HepG2 (cell line): Measurements from ENCODE around the gene LGALS3. TPM values are rescaled to one million over a fixed set of nuclear protein-coding genes. Genes with fewer than 3 reads are reported as not detected.

Experiments
- ATAC-seq: fragments of 200-7000 bp; cut with Tn5 transposase; 3 replicates; pipeline ENCODE4 v1.9.1; 2020; ENCODE audit warnings: mild to moderate bottlenecking, moderate library complexity
- BruUV-seq: library from RNA; stranded (reverse); fragments of 400-500 nt; replicated peaks from 2 replicates; lab custom pipeline; 2021; lab: Mats Ljungman, UMichigan
- CTCF ChIA-PET: fragments of 300-600 bp; formaldehyde crosslinking; extraction: SDS; loops from one replicate; lab custom pipeline; 2021; ENCODE audit warnings: low total read pairs, inconsistent platforms, low intra/inter-chr PET ratio; lab: Yijun Ruan, JAX
- POLR2A ChIA-PET: fragments of 350-600 bp; sonication (Branson Sonifier 250); formaldehyde crosslinking; loops from one replicate; lab custom pipeline; 2020; ENCODE audit warnings: antibody characterized with exemption, inconsistent platforms; lab: Yijun Ruan, JAX
- DNase-seq: peaks from one replicate; pipeline ENCODE4 v3.0.0-alpha.2; 2015; ENCODE audit warnings: low spot score
- FAIRE-seq: peaks from 3 replicates; lab custom pipeline; 2011; peaks lifted over from hg19 to GRCh38; lab: Jason Lieb, UNC
- H2AFZ ChIP-seq: one replicate; pipeline ENCODE4 v1.6.1; 2011; ENCODE audit warnings: low read length, inconsistent platforms
- H3K27ac ChIP-seq: fragments of 300-600 bp; 3 replicates; pipeline ENCODE4 v1.8.0; 2011; ENCODE audit warnings: mixed run types, mild to moderate bottlenecking, mixed read lengths, low read length, inconsistent platforms; ENCODE audit not compliant: insufficient read depth; ENCODE audit errors: extremely low read length
- H3K27me3 ChIP-seq, 2 experiments: fragments of 200-600 bp in 1 of 2; 2 replicates in 1 of 2; 3 replicates in 1 of 2; pipeline versions ENCODE4 v1.6.0 to v1.8.0; 2011; ENCODE audit warnings: low read length in 2 of 2, mild to moderate bottlenecking in 2 of 2, moderate library complexity in 2 of 2, inconsistent platforms in 1 of 2; ENCODE audit not compliant: insufficient read depth in 2 of 2, control insufficient read depth in 1 of 2
- H3K36me3 ChIP-seq, 2 experiments: fragments of 200-600 bp in 1 of 2; replicated peaks in 1 of 2; 2 replicates in 1 of 2; 3 replicates in 1 of 2; pipeline versions ENCODE4 v1.5.1 to v1.8.0; 2011; ENCODE audit warnings: low read length in 2 of 2, inconsistent platforms in 1 of 2; ENCODE audit not compliant: insufficient read depth in 2 of 2, control insufficient read depth in 1 of 2
- H3K4me1 ChIP-seq: 2 replicates; pipeline ENCODE4 v1.5.1; 2012; ENCODE audit warnings: low read length, inconsistent platforms; ENCODE audit not compliant: insufficient read depth
- H3K4me2 ChIP-seq: 2 replicates; pipeline ENCODE4 v1.6.0; 2011; ENCODE audit warnings: low read depth, low read length, inconsistent platforms
- H3K4me3 ChIP-seq, 3 experiments: fragments of 200-600 bp in 1 of 3; sonication (generic), shearing (Covaris generic) in 1 of 3; replicated peaks in 1 of 3; 2 replicates each; pipeline ENCODE4 v1.5.1; 2011 to 2016; ENCODE audit warnings: low read length in 3 of 3, inconsistent platforms in 2 of 3, low read depth in 2 of 3, mild to moderate bottlenecking in 2 of 3, control low read depth in 1 of 3, mixed read lengths in 1 of 3; ENCODE audit not compliant: insufficient read depth in 1 of 3
- H3K79me2 ChIP-seq: one replicate; pipeline ENCODE4 v1.6.1; 2011; ENCODE audit warnings: low read length, inconsistent platforms; ENCODE audit not compliant: insufficient read depth
- H3K9ac ChIP-seq: 2 replicates; pipeline ENCODE4 v1.6.0; 2011; ENCODE audit warnings: mild to moderate bottlenecking, low read depth, low read length, inconsistent platforms; ENCODE audit not compliant: insufficient read depth
- H3K9me3 ChIP-seq: 2 replicates; pipeline ENCODE4 v1.5.1; 2012; ENCODE audit warnings: mild to moderate bottlenecking, low read length
- H4K20me1 ChIP-seq: 2 replicates; pipeline ENCODE4 v1.6.0; 2011; ENCODE audit warnings: inconsistent platforms, mild to moderate bottlenecking, low read length, moderate library complexity; ENCODE audit not compliant: insufficient read depth
- ATF4 ChIP-seq, 2 experiments: fragments of 450-650 bp in 1 of 2; sonication (generic) in 1 of 2; formaldehyde crosslinking; IDR thresholded peaks; 2 replicates each; pipeline versions ENCODE4 v1.5.0 to v1.8.0; 2020 to 2022; ENCODE audit warnings: mild to moderate bottlenecking in 1 of 2, missing genetic modification reagents in 1 of 2
- ATF5 ChIP-seq: sonication (generic); formaldehyde crosslinking; IDR thresholded peaks from 2 replicates; pipeline ENCODE4 v1.4.0; 2020; ENCODE audit warnings: mild to moderate bottlenecking, low read depth, missing genetic modification reagents
- ELK4 ChIP-seq: sonication (generic); formaldehyde crosslinking; IDR thresholded peaks from 2 replicates; pipeline ENCODE4 v1.9.0; 2021; ENCODE audit warnings: missing genetic modification reagents, borderline replicate concordance
- FIP1L1 ChIP-seq: fragments of 200-400 bp; formaldehyde crosslinking; IDR thresholded peaks from 2 replicates; pipeline ENCODE4 v1.6.1; 2018; ENCODE audit warnings: low read depth, mild to moderate bottlenecking, low read length, moderate library complexity, borderline replicate concordance; ENCODE audit not compliant: insufficient read depth
- KAT8 ChIP-seq: IDR thresholded peaks from 2 replicates; pipeline ENCODE4 v1.6.1; 2016; ENCODE audit warnings: missing genetic modification reagents, missing compliant biosample characterization
- SAP130 ChIP-seq: IDR thresholded peaks from 2 replicates; pipeline ENCODE4 v1.6.1; 2016; ENCODE audit warnings: low read depth
- TRIM24 ChIP-seq: sonication (generic); formaldehyde crosslinking; IDR thresholded peaks from 2 replicates; pipeline ENCODE4 v1.8.0; 2022; ENCODE audit warnings: mild to moderate bottlenecking, missing genetic modification reagents
- ZNF230 ChIP-seq: sonication (generic); formaldehyde crosslinking; IDR thresholded peaks from 2 replicates; pipeline ENCODE4 v1.4.0; 2020; ENCODE audit warnings: mild to moderate bottlenecking, missing genetic modification reagents
- ZNF329 ChIP-seq: sonication (generic); formaldehyde crosslinking; IDR thresholded peaks from 2 replicates; pipeline ENCODE4 v1.9.0; 2021; ENCODE audit warnings: low read depth, mild to moderate bottlenecking, missing genetic modification reagents
- ZNF670 ChIP-seq: sonication (generic); formaldehyde crosslinking; IDR thresholded peaks from 2 replicates; pipeline ENCODE4 v1.8.0; 2022; ENCODE audit warnings: mild to moderate bottlenecking, missing genetic modification reagents, borderline replicate concordance
- ZSCAN29 ChIP-seq: sonication (generic); formaldehyde crosslinking; conservative IDR thresholded peaks from 2 replicates; pipeline ENCODE4 v1.4.0; 2020; ENCODE audit warnings: mild to moderate bottlenecking, missing genetic modification reagents
- ZSCAN9 ChIP-seq: IDR thresholded peaks from 2 replicates; pipeline ENCODE4 v1.6.1; 2016; ENCODE audit warnings: borderline replicate concordance
- WGBS: methylation state at CpG from one replicate; pipeline ENCODE4 v1.1.6; 2017; ENCODE audit warnings: low lambda C conversion rate; 5-methylcytosine and 5-hydroxymethylcytosine counted together
- in situ Hi-C: cut with HindIII; loops from 2 replicates; pipeline ENCODE4 v1.10.0; 2017; ENCODE audit warnings: low pct_unique_long_range_greater_than_20kb; ENCODE audit not compliant: extremely low pct_ligation_motif_present
- intact Hi-C: fragments of 100-400 bp; cut with micrococcal nuclease; formaldehyde crosslinking; loops from one replicate; pipeline ENCODE4 v1.10.0; 2022; ENCODE audit not compliant: unreplicated experiment
- polyA plus RNA-seq, 8 experiments: library from polyadenylated mRNA; depleted of rRNA in 3 of 8; stranded (reverse) in 7 of 8; unstranded in 1 of 8; fragments of >200 nt; fragmentation: Illumina TruSeq in 4 of 8; extraction: Trizol in 4 of 8; gene quantifications; 2 replicates each; pipeline versions ENCODE4 v1.2.1 to v1.2.3, GENCODE V29; 2011 to 2016; ENCODE audit warnings: low read depth in 4 of 8, missing spikeins in 1 of 8, mixed read lengths in 1 of 8; ENCODE audit not compliant: insufficient read depth in 1 of 8
- total RNA-seq, 5 experiments: library from RNA; depleted of rRNA; stranded (reverse); fragments of >200 nt; fragmentation: Illumina TruSeq; extraction: Trizol; gene quantifications; 2 replicates each; pipeline ENCODE4 v1.2.3, GENCODE V29; 2016; ENCODE audit warnings: low read depth in 1 of 5

Gene LGALS3
- total and polyA plus RNA-seq, 2 of the 13 experiments (the other 11 are each of a cell fraction or from before 2014, with no cell fraction given), result 5.0 to 97.4 TPM

GRCh38 chr14:55097881-55098560 lies 31.0 kb upstream of the LGALS3 start:
- POLR2A ChIA-PET, result interaction anchor here (0.7 kb wide), 1 partner anchor 9 kb away, joined by 3 read pairs; no protein-coding TSS in a partner anchor
- FAIRE-seq (no peak), ATAC-seq (no peak), DNase-seq (no peak)
- no peaks in the 10 kb centered on the region for H3K36me3 ChIP-seq
- CTCF ChIA-PET, result no interaction called here
- H3K4me3 ChIP-seq, result no peak overlapping the region
- no peak overlapping the region for H2AFZ ChIP-seq
- H3K27ac ChIP-seq, result no peak overlapping the region
- no peak overlapping the region for H3K9ac ChIP-seq
- H3K4me1 ChIP-seq, result peaks cover 20% of the 10 kb centered on the region
- intact Hi-C loops (no loop called here), in situ Hi-C loops (no loop called here)
- H4K20me1 ChIP-seq, result no peaks in the 10 kb centered on the region
- TF ChIP-seq FIP1L1, result no peak
- TF ChIP-seq ZSCAN29 (CRISPR knock-in tag), result no peak
- TF ChIP-seq ATF4 (CRISPR knock-in tag; IDR thresholded peaks at IDR 0.05), result no peak
- TF ChIP-seq ZNF670 (CRISPR knock-in tag), result no peak
- TF ChIP-seq ZNF329 (CRISPR knock-in tag), result no peak
- no peak for TF ChIP-seq KAT8 (CRISPR knock-in tag)
- TF ChIP-seq ZSCAN9 (CRISPR knock-in tag), result no peak
- no peaks in the 10 kb centered on the region for H3K79me2 ChIP-seq
- H3K4me2 ChIP-seq, result no peak overlapping the region
- H3K27me3 ChIP-seq, result no peaks in the 10 kb centered on the region
- BruUV-seq, result no TSS peak
- no peaks in the 10 kb centered on the region for H3K9me3 ChIP-seq
- 86% methylated on average over 5 of the region's 5 CpGs for WGBS

- H3K36me3 ChIP-seq, result no peaks in the 10 kb centered on the region
- no peak for TF ChIP-seq ZNF230 (CRISPR knock-in tag)
- no peak for TF ChIP-seq ELK4 (CRISPR knock-in tag)
- TF ChIP-seq TRIM24 (CRISPR knock-in tag), result no peak
- no peak for TF ChIP-seq ATF5 (CRISPR knock-in tag)
- TF ChIP-seq SAP130 (CRISPR knock-in tag), result no peak
- CTCF ChIA-PET, result no interaction called here
- FAIRE-seq (no peak), DNase-seq (no peak), ATAC-seq (no peak)
- intact Hi-C loops, result no loop called here
- peaks cover 23% of the 10 kb centered on the region for H3K4me1 ChIP-seq
- H3K27me3 ChIP-seq, result no peaks in the 10 kb centered on the region
- BruUV-seq, result no TSS peak
- H3K4me2 ChIP-seq, result no peak overlapping the region
- H3K27ac ChIP-seq, result no peak overlapping the region
- H3K9me3 ChIP-seq, result no peaks in the 10 kb centered on the region
- H3K4me3 ChIP-seq, result no peak overlapping the region
- no peaks in the 10 kb centered on the region for H4K20me1 ChIP-seq
- in situ Hi-C loops, result no loop called here
- no peak overlapping the region for H3K9ac ChIP-seq
- H3K79me2 ChIP-seq, result no peaks in the 10 kb centered on the region
- H2AFZ ChIP-seq, result no peak overlapping the region
- POLR2A ChIA-PET, result no interaction called here
- 96% methylated on average over 1 of the region's 1 CpG for WGBS
Observed at GRCh38 chr14:55098561-55098898, 30.5 kb upstream of the LGALS3 start.
